DOHH2 (cell line): ENCODE results near the gene PCDHB12.
"Not testable (repeated sequence)": the region's sequence is repeated elsewhere in the genome, so short reads cannot be mapped to it uniquely, and the experiment has no call there.

Experiments used
- H3F3A ChIP-seq: fragments of 200-600 bp; sonication (generic), shearing (Covaris generic); 2 replicates; pipeline ENCODE4 v1.6.0; 2016; ENCODE audit warnings: antibody characterized with exemption, mild to moderate bottlenecking; ENCODE audit not compliant: control insufficient read depth, insufficient read depth
- H3K27ac ChIP-seq: fragments of 200-600 bp; sonication (generic); 2 replicates; pipeline ENCODE4 v1.5.1; 2014; ENCODE audit warnings: low read depth, mild to moderate bottlenecking, low read length, moderate library complexity
- H3K27me3 ChIP-seq: fragments of 200-600 bp; sonication (generic); 2 replicates; pipeline ENCODE4 v1.6.1; 2014; ENCODE audit warnings: mild to moderate bottlenecking, low read length, mixed read lengths; ENCODE audit not compliant: control insufficient read depth
- H3K36me3 ChIP-seq: fragments of 200-600 bp; sonication (generic); 2 replicates; pipeline ENCODE4 v1.6.1; 2014; ENCODE audit warnings: mild to moderate bottlenecking, low read length, moderate library complexity, mixed read lengths; ENCODE audit not compliant: control insufficient read depth
- H3K4me1 ChIP-seq: fragments of 200-600 bp; sonication (generic); 2 replicates; pipeline ENCODE4 v1.6.1; 2014; ENCODE audit warnings: mild to moderate bottlenecking, low read length, mixed read lengths; ENCODE audit not compliant: control insufficient read depth
- H3K4me2 ChIP-seq: fragments of 200-600 bp; sonication (generic); 2 replicates; pipeline ENCODE4 v1.6.0; 2014; ENCODE audit warnings: mild to moderate bottlenecking, low read length, moderate library complexity
- H3K4me3 ChIP-seq: fragments of 200-600 bp; sonication (generic); 2 replicates; pipeline ENCODE4 v1.5.1; 2014; ENCODE audit warnings: mild to moderate bottlenecking, low read length, mixed read lengths
- H3K79me2 ChIP-seq: fragments of 200-600 bp; sonication (generic); 2 replicates; pipeline ENCODE4 v1.6.1; 2014; ENCODE audit warnings: mild to moderate bottlenecking, low read length, mixed read lengths; ENCODE audit not compliant: control insufficient read depth
- H3K9me2 ChIP-seq: fragments of 200-600 bp; sonication (generic); replicated peaks from 2 replicates; pipeline ENCODE4 v1.6.1; 2014; ENCODE audit warnings: mild to moderate bottlenecking, low read length, mixed read lengths; ENCODE audit not compliant: control insufficient read depth
- H3K9me3 ChIP-seq: fragments of 200-600 bp; sonication (generic); 2 replicates; pipeline ENCODE4 v1.6.1; 2014; ENCODE audit warnings: antibody characterized with exemption, low read length, mixed read lengths; ENCODE audit not compliant: control insufficient read depth, insufficient read depth
- H4K20me1 ChIP-seq: fragments of 200-600 bp; sonication (generic); 2 replicates; pipeline ENCODE4 v1.6.0; 2014; ENCODE audit warnings: low read depth, mild to moderate bottlenecking, antibody characterized with exemption, low read length, moderate library complexity; ENCODE audit not compliant: control insufficient read depth, insufficient read depth
- EZH2phosphoT487 ChIP-seq: fragments of 200-600 bp; sonication (generic); IDR thresholded peaks from 2 replicates; pipeline ENCODE4 v1.6.1; 2017; ENCODE audit warnings: borderline replicate concordance, mild to moderate bottlenecking, antibody characterized with exemption, low read length, moderate library complexity, mixed read lengths
- TF ChIP-seq, protein P1 (sequence below): fragments of 200-600 bp; sonication (generic); IDR thresholded peaks from one replicate; pipeline ENCODE4 v1.5.1; 2014; ENCODE audit warnings: antibody characterized with exemption, mild to moderate bottlenecking, low read depth, low read length; ENCODE audit not compliant: poor library complexity, severe bottlenecking

Gene PCDHB12

DNA sequence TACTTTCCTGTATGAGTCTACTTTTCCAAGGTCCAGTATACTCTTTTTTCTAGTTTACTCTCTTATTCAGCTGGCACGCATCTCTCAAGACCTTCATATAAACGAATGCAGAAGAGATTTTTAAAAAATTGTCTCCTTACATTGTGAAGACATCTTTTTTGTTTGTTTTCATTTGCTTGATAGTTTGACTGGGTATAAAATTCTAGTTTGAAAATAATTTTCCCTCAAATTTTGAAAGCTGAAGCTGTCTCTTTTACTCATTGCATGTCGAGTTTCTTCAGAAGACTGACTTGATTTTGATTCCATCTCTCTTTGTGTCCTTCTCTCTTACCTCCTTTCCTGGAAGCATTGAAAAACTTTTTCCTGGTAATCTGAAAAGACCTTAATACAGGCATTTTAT, 12.2 kb upstream of the PCDHB12 start:
- Histone ChIP-seq H3K27me3 (no peaks in the 10 kb centered on the region), H4K20me1 (no peaks in the 10 kb centered on the region), H3K9me2 (no peaks in the 10 kb centered on the region), H3F3A (no peaks in the 10 kb centered on the region; the same call in 1 of the 2 replicates), H3K4me1 (no peaks in the 10 kb centered on the region), H3K79me2 (no peaks in the 10 kb centered on the region), H3K4me2 (no peak overlapping the region), H3K36me3 (no peaks in the 10 kb centered on the region), H3K4me3 (no peak overlapping the region), H3K27ac (no peak overlapping the region), H3K9me3 (no peaks in the 10 kb centered on the region; the same call in 1 of the 2 replicates)
- TF ChIP-seq, protein P1, sequence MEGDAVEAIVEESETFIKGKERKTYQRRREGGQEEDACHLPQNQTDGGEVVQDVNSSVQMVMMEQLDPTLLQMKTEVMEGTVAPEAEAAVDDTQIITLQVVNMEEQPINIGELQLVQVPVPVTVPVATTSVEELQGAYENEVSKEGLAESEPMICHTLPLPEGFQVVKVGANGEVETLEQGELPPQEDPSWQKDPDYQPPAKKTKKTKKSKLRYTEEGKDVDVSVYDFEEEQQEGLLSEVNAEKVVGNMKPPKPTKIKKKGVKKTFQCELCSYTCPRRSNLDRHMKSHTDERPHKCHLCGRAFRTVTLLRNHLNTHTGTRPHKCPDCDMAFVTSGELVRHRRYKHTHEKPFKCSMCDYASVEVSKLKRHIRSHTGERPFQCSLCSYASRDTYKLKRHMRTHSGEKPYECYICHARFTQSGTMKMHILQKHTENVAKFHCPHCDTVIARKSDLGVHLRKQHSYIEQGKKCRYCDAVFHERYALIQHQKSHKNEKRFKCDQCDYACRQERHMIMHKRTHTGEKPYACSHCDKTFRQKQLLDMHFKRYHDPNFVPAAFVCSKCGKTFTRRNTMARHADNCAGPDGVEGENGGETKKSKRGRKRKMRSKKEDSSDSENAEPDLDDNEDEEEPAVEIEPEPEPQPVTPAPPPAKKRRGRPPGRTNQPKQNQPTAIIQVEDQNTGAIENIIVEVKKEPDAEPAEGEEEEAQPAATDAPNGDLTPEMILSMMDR, result no peak
- no peak for TF ChIP-seq EZH2phosphoT487

- no peaks in the 10 kb centered on the region for H3K79me2 ChIP-seq
- H3K9me2 ChIP-seq, result no peaks in the 10 kb centered on the region
- no peaks in the 10 kb centered on the region; the same call in 1 of the 2 replicates for H3K9me3 ChIP-seq
- no peak within 1 kb of the TSS for H3K4me3 ChIP-seq
- no peaks in the 10 kb centered on the region; the same call in 1 of the 2 replicates for H3F3A ChIP-seq
- H3K27ac ChIP-seq, result no peak within 1 kb of the TSS
- H3K36me3 ChIP-seq, result no peaks in the 10 kb centered on the region
- H4K20me1 ChIP-seq, result no peaks in the 10 kb centered on the region
- no peaks in the 10 kb centered on the region for H3K27me3 ChIP-seq
- H3K4me1 ChIP-seq, result no peaks in the 10 kb centered on the region
- no peak within 1 kb of the TSS for H3K4me2 ChIP-seq
- TF ChIP-seq, protein P1, result peak; percentile 58
- no peak for TF ChIP-seq EZH2phosphoT487
Observed at GRCh38 chr5:141199359-141200235, 8.9 kb upstream of the PCDHB12 start, which contains the start of gene PCDHB11. TSS of gene PCDHB11 (plus strand) at chr5:141199627. CDS start at chr5:141199775, 148 bp downstream.

DNA sequence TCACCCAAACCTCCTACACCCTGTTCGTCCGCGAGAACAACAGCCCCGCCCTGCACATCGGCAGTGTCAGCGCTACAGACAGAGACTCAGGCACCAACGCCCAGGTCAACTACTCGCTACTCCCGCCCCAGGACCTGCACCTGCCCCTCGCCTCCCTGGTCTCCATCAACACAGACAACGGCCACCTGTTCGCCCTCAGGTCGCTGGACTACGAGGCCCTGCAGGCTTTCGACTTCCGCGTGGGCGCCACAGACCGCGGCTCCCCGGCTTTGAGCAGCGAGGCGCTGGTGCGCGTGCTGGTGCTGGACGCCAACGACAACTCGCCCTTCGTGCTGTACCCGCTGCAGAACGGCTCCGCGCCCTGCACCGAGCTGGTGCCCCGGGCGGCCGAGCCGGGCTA, 7.4 kb upstream of the PCDHB12 start:
- not testable (repeated sequence) for H3K4me1 ChIP-seq, H4K20me1 ChIP-seq, H3K27me3 ChIP-seq, H3K79me2 ChIP-seq, H3F3A ChIP-seq, H3K4me3 ChIP-seq, H3K27ac ChIP-seq, H3K9me3 ChIP-seq, H3K4me2 ChIP-seq, H3K36me3 ChIP-seq, H3K9me2 ChIP-seq

- not testable (repeated sequence) for H3K4me3 ChIP-seq, H3K4me2 ChIP-seq, H3K27ac ChIP-seq, H3K9me2 ChIP-seq, H3K27me3 ChIP-seq, H3K36me3 ChIP-seq, H3F3A ChIP-seq, H3K79me2 ChIP-seq, H3K4me1 ChIP-seq, H3K9me3 ChIP-seq, H4K20me1 ChIP-seq
Observed at GRCh38 chr5:141201646-141202045, 6.9 kb upstream of the PCDHB12 start.

DNA sequence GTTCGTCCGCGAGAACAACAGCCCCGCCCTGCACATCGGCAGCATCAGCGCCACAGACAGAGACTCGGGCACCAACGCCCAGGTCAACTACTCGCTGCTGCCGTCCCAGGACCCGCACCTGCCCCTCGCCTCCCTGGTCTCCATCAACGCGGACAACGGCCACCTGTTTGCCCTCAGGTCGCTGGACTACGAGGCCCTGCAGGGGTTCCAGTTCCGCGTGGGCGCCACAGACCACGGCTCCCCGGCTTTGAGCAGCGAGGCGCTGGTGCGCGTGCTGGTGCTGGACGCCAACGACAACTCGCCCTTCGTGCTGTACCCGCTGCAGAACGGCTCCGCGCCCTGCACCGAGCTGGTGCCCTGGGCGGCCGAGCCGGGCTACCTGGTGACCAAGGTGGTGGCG, 1.8 kb downstream of the PCDHB12 start:
- H3K9me3 ChIP-seq, H3K4me1 ChIP-seq, H4K20me1 ChIP-seq, H3K4me3 ChIP-seq, H3K27ac ChIP-seq, H3F3A ChIP-seq, H3K79me2 ChIP-seq, H3K9me2 ChIP-seq, H3K36me3 ChIP-seq, H3K4me2 ChIP-seq: not testable (repeated sequence)
- H3K27me3 ChIP-seq, result peaks cover 23% of the 10 kb centered on the region

DNA sequence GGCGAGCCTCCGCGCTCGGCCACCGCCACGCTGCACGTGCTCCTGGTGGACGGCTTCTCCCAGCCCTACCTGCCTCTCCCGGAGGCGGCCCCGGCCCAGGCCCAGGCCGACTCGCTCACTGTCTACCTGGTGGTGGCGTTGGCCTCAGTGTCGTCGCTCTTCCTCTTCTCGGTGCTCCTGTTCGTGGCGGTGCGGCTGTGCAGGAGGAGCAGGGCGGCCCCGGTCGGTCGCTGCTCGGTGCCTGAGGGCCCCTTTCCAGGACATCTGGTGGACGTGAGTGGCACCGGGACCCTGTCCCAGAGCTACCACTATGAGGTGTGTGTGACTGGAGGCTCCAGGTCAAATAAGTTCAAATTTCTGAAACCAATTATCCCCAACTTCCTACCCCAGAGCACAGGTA, 2.3 kb downstream of the PCDHB12 start:
- not testable (repeated sequence) for H3K4me2 ChIP-seq, H3K4me1 ChIP-seq, H3F3A ChIP-seq, H4K20me1 ChIP-seq, H3K9me3 ChIP-seq, H3K79me2 ChIP-seq, H3K9me2 ChIP-seq, H3K4me3 ChIP-seq, H3K27ac ChIP-seq, H3K36me3 ChIP-seq
- H3K27me3 ChIP-seq, result peaks cover 20% of the 10 kb centered on the region
